MCF 10A (cell line): ENCODE measurements around the gene STAM. TPM values are rescaled to one million over a fixed set of nuclear protein-coding genes. Genes with fewer than 3 reads are reported as not detected.

Source experiments
- BruUV-seq: library from RNA; stranded (reverse); fragments of 400-500 nt; replicated peaks from 2 replicates; lab custom pipeline; 2021; lab: Mats Ljungman, UMichigan
- CTCF ChIA-PET: fragments of 300-600 bp; sonication (Branson Sonifier 250); formaldehyde crosslinking; extraction: SDS; loops from one replicate; lab custom pipeline; 2021; ENCODE audit warnings: antibody characterized with exemption, inconsistent platforms; lab: Yijun Ruan, JAX
- POLR2A ChIA-PET: fragments of 300-600, 350-650 bp; sonication (Branson Sonifier 250); formaldehyde crosslinking; extraction: SDS; loops from one replicate; lab custom pipeline; 2020; ENCODE audit warnings: antibody characterized with exemption, inconsistent platforms; lab: Yijun Ruan, JAX
- DNase-seq: peaks from one replicate; pipeline ENCODE4 v3.0.0-alpha.2; 2018; ENCODE audit not compliant: unreplicated experiment
- H3K27ac Mint-ChIP-seq: one replicate; pipeline ENCODE4 v1.8.0; 2022; ENCODE audit warnings: mild to moderate bottlenecking, low read depth, mixed read lengths; ENCODE audit not compliant: unreplicated experiment
- H3K27me3 Mint-ChIP-seq: one replicate; pipeline ENCODE4 v1.8.0; 2022; ENCODE audit warnings: mixed read lengths; ENCODE audit not compliant: insufficient read depth, unreplicated experiment
- H3K36me3 Mint-ChIP-seq: one replicate; pipeline ENCODE4 v1.8.0; 2022; ENCODE audit warnings: mild to moderate bottlenecking, moderate library complexity, mixed read lengths; ENCODE audit not compliant: insufficient read depth, unreplicated experiment
- H3K4me1 Mint-ChIP-seq: one replicate; pipeline ENCODE4 v1.8.0; 2022; ENCODE audit warnings: mixed read lengths; ENCODE audit not compliant: insufficient read depth, unreplicated experiment
- H3K4me3 Mint-ChIP-seq: one replicate; pipeline ENCODE4 v1.8.0; 2022; ENCODE audit warnings: mild to moderate bottlenecking, moderate library complexity, mixed read lengths; ENCODE audit not compliant: unreplicated experiment
- H3K9me3 Mint-ChIP-seq: one replicate; pipeline ENCODE4 v1.8.0; 2022; ENCODE audit warnings: mixed read lengths; ENCODE audit not compliant: unreplicated experiment
- CTCF ChIP-seq: fragments of 200-600 bp; IDR thresholded peaks from one replicate; pipeline ENCODE4 v1.8.0; 2022; ENCODE audit warnings: antibody characterized with exemption, mild to moderate bottlenecking; ENCODE audit not compliant: unreplicated experiment
- intact Hi-C: fragments of 100-400 bp; cut with micrococcal nuclease; formaldehyde crosslinking; loops from 2 replicates; pipeline ENCODE4 v1.14.1; 2022
- total RNA-seq: library from RNA; stranded (reverse); gene quantifications from 2 replicates; pipeline ENCODE4 v1.2.3, GENCODE V29; 2022

STAM gene
- total RNA-seq, 1 experiment from 2014 or later = 35.4 TPM

GRCh38 chr10:17682236-17682946 is 38.4 kb downstream of the STAM start:
- no peak for DNase-seq
- Mint-ChIP-seq H3K4me1 (peaks cover 34% of the 10 kb centered on the region), H3K27ac (no peak overlapping the region), H3K36me3 (peaks cover 15% of the 10 kb centered on the region), H3K9me3 (no peaks in the 10 kb centered on the region), H3K27me3 (no peaks in the 10 kb centered on the region), H3K4me3 (no peak overlapping the region)
- CTCF ChIA-PET = no interaction called here
- no peak for TF ChIP-seq CTCF
- no TSS peak for BruUV-seq
- POLR2A ChIA-PET = no interaction called here
- intact Hi-C loops = no loop called here

GRCh38 chr10:17683541-17683940 is 39.6 kb downstream of the STAM start:
- no peak overlapping the region for H3K4me3 Mint-ChIP-seq
- ChIA-PET CTCF (interaction anchor here (1.0 kb wide), 1 partner anchor 10 kb away, joined by 6 read pairs; no protein-coding TSS in a partner anchor), POLR2A (interaction anchor here (0.8 to 1.8 kb wide), 5 partner anchors 10 to 67 kb away, joined by 3 to 7 read pairs (median 4); partner anchors contain the start of gene STAM)
- H3K27ac Mint-ChIP-seq = no peak overlapping the region
- peaks cover 15% of the 10 kb centered on the region for H3K36me3 Mint-ChIP-seq
- H3K4me1 Mint-ChIP-seq = peaks cover 34% of the 10 kb centered on the region
- no peak for DNase-seq
- intact Hi-C loops = no loop called here
- no peaks in the 10 kb centered on the region for H3K9me3 Mint-ChIP-seq
- BruUV-seq = no TSS peak
- no peak for TF ChIP-seq CTCF
- H3K27me3 Mint-ChIP-seq = no peaks in the 10 kb centered on the region

- CTCF ChIA-PET = interaction anchor here (0.7 kb wide), 2 partner anchors 10 to 52 kb away, joined by 3 to 4 read pairs; no protein-coding TSS in a partner anchor
- Mint-ChIP-seq H3K27me3 (no peaks in the 10 kb centered on the region), H3K36me3 (peaks cover 15% of the 10 kb centered on the region), H3K4me1 (peaks cover 28% of the 10 kb centered on the region), H3K27ac (no peak overlapping the region), H3K4me3 (no peak overlapping the region), H3K9me3 (no peaks in the 10 kb centered on the region)
- no peak for TF ChIP-seq CTCF
- DNase-seq = no peak
- POLR2A ChIA-PET = interaction anchor here (1.8 kb wide), 1 partner anchor 11 kb away, joined by 7 read pairs; no protein-coding TSS in a partner anchor
- intact Hi-C loops = no loop called here
- BruUV-seq = no TSS peak
Observed at GRCh38 chr10:17684537-17684936, 40.6 kb downstream of the STAM start.

GRCh38 chr10:17685233-17685840 is 41.4 kb downstream of the STAM start:
- H3K4me3 Mint-ChIP-seq = no peak overlapping the region
- no peak for DNase-seq
- POLR2A ChIA-PET = no interaction called here
- H3K27me3 Mint-ChIP-seq = no peaks in the 10 kb centered on the region
- H3K36me3 Mint-ChIP-seq = peaks cover 15% of the 10 kb centered on the region
- TF ChIP-seq CTCF = no peak
- H3K27ac Mint-ChIP-seq = no peak overlapping the region
- intact Hi-C loops = no loop called here
- CTCF ChIA-PET = interaction anchor here (0.7 kb wide), 1 partner anchor 76 kb away, joined by 3 read pairs; no protein-coding TSS in a partner anchor
- no peaks in the 10 kb centered on the region for H3K9me3 Mint-ChIP-seq
- peaks cover 21% of the 10 kb centered on the region for H3K4me1 Mint-ChIP-seq
- no TSS peak for BruUV-seq
